ENCODE results near the gene SS18L1.

The SS18L1 gene

GRCh38 chr20:62186887-62187866, 43.6 kb downstream of the SS18L1 start:
- Histone ChIP-seq H3K9me3 (ENCODE audit: insufficient read depth, low read length) (no peaks in the 10 kb centered on the region), H3K4me2 (ENCODE audit: low read depth, low read length, poor library complexity, severe bottlenecking) (no peak overlapping the region), H3F3A (ENCODE audit: insufficient read depth) (peaks cover 3% of the 10 kb centered on the region; the same call in 1 of the 2 replicates), H3K27me3 (ENCODE audit: low read length) (no peaks in the 10 kb centered on the region), H3K4me3 (ENCODE audit: insufficient read depth, low read length, poor library complexity, severe bottlenecking) (no peak overlapping the region), H3K27ac (ENCODE audit: low read depth, low read length) (no peak overlapping the region), H4K20me1 (ENCODE audit: low read depth, low read length) (no peaks in the 10 kb centered on the region; the same call in 1 of the 2 replicates), H3K9me2 (replicated peaks; ENCODE audit: insufficient read depth, low read length) (no peaks in the 10 kb centered on the region), H2AFZ (ENCODE audit: low read depth, low read length, severe bottlenecking) (no peak overlapping the region), H3K36me3 (ENCODE audit: low read length) (no peaks in the 10 kb centered on the region), H3K79me2 (ENCODE audit: insufficient read depth, low read length) (peaks cover 70% of the 10 kb centered on the region), H3K9ac (ENCODE audit: low read length) (no peak overlapping the region)
- TF ChIP-seq CTCF (IDR thresholded peaks at IDR 0.05; ENCODE audit: insufficient read depth, low read length, poor library complexity, severe bottlenecking) (no peak), EZH2phosphoT487 (conservative IDR thresholded peaks at IDR 0.05; ENCODE audit: low read length) (no peak)

DNA sequence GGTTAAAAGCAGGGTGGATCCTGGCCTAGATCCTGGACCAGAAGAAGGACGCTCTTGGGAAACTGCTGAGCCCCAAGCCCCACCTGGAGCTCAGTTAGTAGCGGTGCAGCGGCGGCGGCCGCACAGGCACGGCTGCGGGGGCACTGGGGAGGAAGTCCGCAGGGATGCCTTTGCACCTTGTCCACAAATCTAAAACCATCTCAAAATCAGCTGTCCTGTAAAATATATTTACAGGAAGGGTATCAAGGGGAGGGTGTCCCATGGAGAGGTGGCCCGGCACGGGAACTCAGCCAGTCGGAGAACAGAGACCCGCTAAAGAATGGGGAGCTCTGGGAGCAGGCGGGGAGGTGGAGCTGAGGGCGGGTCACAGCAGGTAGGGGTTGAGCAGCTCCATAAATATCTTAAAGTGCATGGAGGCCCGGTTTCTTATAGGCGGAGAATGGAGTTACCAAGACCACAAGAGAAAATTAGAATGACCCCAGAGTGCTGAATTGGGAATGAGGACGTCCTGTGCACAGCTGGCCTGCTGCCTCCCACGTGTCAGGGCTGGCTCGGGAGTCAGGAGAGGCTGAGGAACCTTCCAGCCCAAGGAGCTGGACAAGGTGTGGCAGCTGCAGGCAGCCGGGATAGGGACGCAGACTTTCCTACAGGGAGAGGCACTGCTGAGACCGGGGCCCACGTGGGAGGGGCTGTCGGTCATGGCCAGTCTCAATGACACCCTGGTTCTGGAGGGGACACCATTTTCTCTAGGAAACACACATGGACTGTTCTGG, 47.3 kb downstream of the SS18L1 start:
- H4K20me1 ChIP-seq (ENCODE audit: low read depth, low read length): no peaks in the 10 kb centered on the region; the same call in 1 of the 2 replicates
- peaks cover 45% of the 10 kb centered on the region for H3K79me2 ChIP-seq (ENCODE audit: insufficient read depth, low read length)
- H3K4me3 ChIP-seq (ENCODE audit: insufficient read depth, low read length, poor library complexity, severe bottlenecking): no peak overlapping the region
- no peaks in the 10 kb centered on the region for H3K9me2 ChIP-seq (replicated peaks; ENCODE audit: insufficient read depth, low read length)
- H3F3A ChIP-seq (ENCODE audit: insufficient read depth): peaks cover 3% of the 10 kb centered on the region; the same call in 1 of the 2 replicates
- no peak overlapping the region for H3K9ac ChIP-seq (ENCODE audit: low read length)
- H2AFZ ChIP-seq (ENCODE audit: low read depth, low read length, severe bottlenecking): no peak overlapping the region
- no peaks in the 10 kb centered on the region for H3K27me3 ChIP-seq (ENCODE audit: low read length)
- H3K36me3 ChIP-seq (ENCODE audit: low read length): no peaks in the 10 kb centered on the region
- no peaks in the 10 kb centered on the region for H3K9me3 ChIP-seq (ENCODE audit: insufficient read depth, low read length)
- no peak overlapping the region for H3K4me2 ChIP-seq (ENCODE audit: low read depth, low read length, poor library complexity, severe bottlenecking)
- no peak overlapping the region for H3K27ac ChIP-seq (ENCODE audit: low read depth, low read length)
- no peak for TF ChIP-seq EZH2phosphoT487 (conservative IDR thresholded peaks at IDR 0.05; ENCODE audit: low read length)
- TF ChIP-seq CTCF (IDR thresholded peaks at IDR 0.05; ENCODE audit: insufficient read depth, low read length, poor library complexity, severe bottlenecking): no peak

DNA sequence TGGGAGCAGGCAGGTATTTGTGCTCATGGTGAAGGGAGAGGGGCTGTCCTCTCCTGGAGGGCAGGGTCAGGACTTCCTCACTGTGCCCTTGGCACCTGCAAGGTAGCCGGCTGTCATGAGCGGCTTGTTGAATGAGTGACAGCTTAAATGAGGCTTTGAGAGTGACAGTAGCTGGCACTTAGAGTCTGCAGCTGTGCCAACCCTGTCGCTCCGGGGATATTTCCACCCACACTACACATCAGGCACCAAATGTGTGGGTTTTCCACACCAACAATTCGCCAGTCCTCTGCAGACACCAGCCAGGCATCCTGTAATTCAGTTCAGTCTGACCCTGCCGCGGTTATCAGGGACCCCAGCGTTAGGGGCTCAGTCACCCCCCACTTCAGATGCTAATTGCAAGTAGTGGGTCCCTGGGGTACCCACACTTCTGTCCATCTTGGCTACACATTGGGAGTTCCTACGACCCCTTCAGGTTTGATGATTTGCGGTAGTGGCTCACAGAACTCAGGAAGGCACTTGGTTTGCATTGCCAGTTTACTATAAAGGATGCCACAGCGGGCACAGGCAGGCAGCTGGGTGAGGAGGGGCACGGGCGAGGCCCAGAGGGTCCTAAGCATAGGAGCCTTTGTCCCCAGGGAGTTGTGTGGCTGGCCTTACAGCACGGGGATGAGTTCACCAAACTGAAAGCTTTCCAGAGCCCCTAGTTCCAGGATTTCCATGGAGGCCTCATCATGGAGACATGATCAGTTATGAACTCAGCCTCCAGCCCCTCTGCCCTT, 48.4 kb downstream of the SS18L1 start:
- no peaks in the 10 kb centered on the region for H3K9me2 ChIP-seq (replicated peaks; ENCODE audit: insufficient read depth, low read length)
- TF ChIP-seq EZH2phosphoT487 (conservative IDR thresholded peaks at IDR 0.05; ENCODE audit: low read length) (no peak), CTCF (IDR thresholded peaks at IDR 0.05; ENCODE audit: insufficient read depth, low read length, poor library complexity, severe bottlenecking) (no peak)
- H2AFZ ChIP-seq (ENCODE audit: low read depth, low read length, severe bottlenecking): no peak overlapping the region
- H3K4me2 ChIP-seq (ENCODE audit: low read depth, low read length, poor library complexity, severe bottlenecking): no peak overlapping the region
- H3K9me3 ChIP-seq (ENCODE audit: insufficient read depth, low read length): no peaks in the 10 kb centered on the region
- peaks cover 37% of the 10 kb centered on the region for H3K79me2 ChIP-seq (ENCODE audit: insufficient read depth, low read length)
- no peaks in the 10 kb centered on the region; the same call in 1 of the 2 replicates for H4K20me1 ChIP-seq (ENCODE audit: low read depth, low read length)
- H3K36me3 ChIP-seq (ENCODE audit: low read length): no peaks in the 10 kb centered on the region
- H3K4me3 ChIP-seq (ENCODE audit: insufficient read depth, low read length, poor library complexity, severe bottlenecking): no peak overlapping the region
- no peak overlapping the region for H3K9ac ChIP-seq (ENCODE audit: low read length)
- H3K27ac ChIP-seq (ENCODE audit: low read depth, low read length): no peak overlapping the region
- H3K27me3 ChIP-seq (ENCODE audit: low read length): no peaks in the 10 kb centered on the region
- no peaks in the 10 kb centered on the region; the same call in 1 of the 2 replicates for H3F3A ChIP-seq (ENCODE audit: insufficient read depth)

Measured in SU-DHL-6 (cell line).